ENCODE data around the gene EEF1A2. TPM values are rescaled to one million over a fixed set of nuclear protein-coding genes. Genes with fewer than 3 reads are reported as not detected.
A peak's percentile ranks its signal among the peaks of the same experiment; 100 is the strongest.

Gene EEF1A2
- polyA plus RNA-seq, 3 donors = 0.08 TPM; not detected in 2

- Mint-ChIP-seq H3K9me3 (peaks cover 0 to 3% (median 0%) of the 10 kb centered on the region in 7 donors), H3K36me3 (no peaks in the 10 kb centered on the region), H3K4me1 (peaks cover 7% of the 10 kb centered on the region), H3K4me3 (no peak overlapping the region), H3K27ac (peak overlapping the region in 1 of 7 donors; percentile 54), H3K27me3 (ENCODE audit: low read depth in 3 of 3) (peaks cover 7 to 26% (median 13%) of the 10 kb centered on the region in 3 donors)
- peaks cover 5 to 8% of the 10 kb centered on the region in 2 donors for H3K4me1 ChIP-seq (ENCODE audit: control insufficient read depth in 1 of 2, insufficient read depth in 2 of 2, low read length in 2 of 2)
- no peak overlapping the region for H2AFZ ChIP-seq (ENCODE audit: insufficient read depth, low read depth, low read length, poor library complexity, severe bottlenecking)
- no peak for DNase-seq
- no peaks in the 10 kb centered on the region for H3K79me2 ChIP-seq (ENCODE audit: insufficient read depth, low read length)
- H3K9ac ChIP-seq (ENCODE audit: insufficient read depth, low read length, poor library complexity, severe bottlenecking) = no peak overlapping the region
- H3K36me3 ChIP-seq (replicated peaks in 1 of 2; ENCODE audit: control insufficient read depth in 1 of 2, insufficient read depth in 2 of 2, low read length in 2 of 2) = no peaks in the 10 kb centered on the region
- H3K27ac ChIP-seq (ENCODE audit: low read depth in 1 of 2, low read length in 2 of 2) = no peak overlapping the region
- H3K4me3 ChIP-seq (replicated peaks in 1 of 3; ENCODE audit: low read depth in 2 of 3, low read length in 3 of 3) = no peak overlapping the region
- intact Hi-C loops (cut with micrococcal nuclease) = loop anchor here in 1 of 2 donors (10.0 kb wide), 1 partner anchor 334 kb away; the partner anchor contains the start of genes ABHD16B and TPD52L2
- no peak for TF ChIP-seq CTCF (IDR thresholded peaks at IDR 0.05)
- no peak overlapping the region for H3K4me2 ChIP-seq (replicated peaks; ENCODE audit: extremely low read depth, low read length, poor library complexity, severe bottlenecking)
- no peaks in the 10 kb centered on the region for H3K27me3 ChIP-seq (ENCODE audit: control insufficient read depth in 2 of 2, insufficient read depth in 2 of 2, low read length in 2 of 2)
- no peaks in the 10 kb centered on the region for H3K9me3 ChIP-seq (replicated peaks in 1 of 2; ENCODE audit: control insufficient read depth in 1 of 2, insufficient read depth in 1 of 2, low read length in 2 of 2)
- WGBS (ENCODE audit: insufficient coverage) = 92% methylated on average over 10 of the region's 14 CpGs
- no peaks in the 10 kb centered on the region for H4K20me1 ChIP-seq (ENCODE audit: insufficient read depth, low read length)
These were observed 31.9 kb upstream of the EEF1A2 start for GRCh38 chr20:63530788-63531160.

GRCh38 chr20:63529861-63530787 is 31.2 kb upstream of the EEF1A2 start:
- Histone ChIP-seq H3K4me3 (replicated peaks in 1 of 3; ENCODE audit: low read depth in 2 of 3, low read length in 3 of 3) (no peak overlapping the region), H3K4me1 (ENCODE audit: control insufficient read depth in 1 of 2, insufficient read depth in 2 of 2, low read length in 2 of 2) (peaks cover 6 to 11% of the 10 kb centered on the region in 2 donors), H2AFZ (ENCODE audit: insufficient read depth, low read depth, low read length, poor library complexity, severe bottlenecking) (no peak overlapping the region), H3K27ac (ENCODE audit: low read depth in 1 of 2, low read length in 2 of 2) (no peak overlapping the region), H3K9ac (ENCODE audit: insufficient read depth, low read length, poor library complexity, severe bottlenecking) (no peak overlapping the region), H3K9me3 (replicated peaks in 1 of 2; ENCODE audit: control insufficient read depth in 1 of 2, insufficient read depth in 1 of 2, low read length in 2 of 2) (no peaks in the 10 kb centered on the region), H3K79me2 (ENCODE audit: insufficient read depth, low read length) (no peaks in the 10 kb centered on the region), H3K4me2 (replicated peaks; ENCODE audit: extremely low read depth, low read length, poor library complexity, severe bottlenecking) (no peak overlapping the region), H3K36me3 (replicated peaks in 1 of 2; ENCODE audit: control insufficient read depth in 1 of 2, insufficient read depth in 2 of 2, low read length in 2 of 2) (no peaks in the 10 kb centered on the region), H3K27me3 (ENCODE audit: control insufficient read depth in 2 of 2, insufficient read depth in 2 of 2, low read length in 2 of 2) (no peaks in the 10 kb centered on the region), H4K20me1 (ENCODE audit: insufficient read depth, low read length) (no peaks in the 10 kb centered on the region)
- Mint-ChIP-seq H3K27me3 (ENCODE audit: low read depth in 3 of 3) (peaks cover 6 to 27% (median 13%) of the 10 kb centered on the region in 3 donors), H3K9me3 (peaks cover 0 to 3% (median 0%) of the 10 kb centered on the region in 7 donors), H3K36me3 (no peaks in the 10 kb centered on the region), H3K4me3 (no peak overlapping the region), H3K4me1 (peaks cover 9% of the 10 kb centered on the region), H3K27ac (no peak overlapping the region)
- no peak for DNase-seq
- intact Hi-C loops (cut with micrococcal nuclease) = loop anchor here (10.0 kb wide), 2 partner anchors 335 to 535 kb away; partner anchors contain the start of genes ABHD16B (in 1 of the 2), TCEA2 (in 1 of the 2) and TPD52L2 (in 1 of the 2)
- 90% methylated on average over 37 of the region's 39 CpGs for WGBS (ENCODE audit: insufficient coverage)
- TF ChIP-seq CTCF (IDR thresholded peaks at IDR 0.05) = no peak

Data from CD14-positive monocyte (primary cell).